CD14-positive monocyte (primary cell): ENCODE measurements around the gene ECSCR. TPM values are rescaled to one million over a fixed set of nuclear protein-coding genes. Genes with fewer than 3 reads are reported as not detected.

Experiments
- DNase-seq, 3 donors: peaks; one replicate each; pipeline ENCODE4 v3.0.0-alpha.2; 2011 to 2022
- H2AFZ ChIP-seq: 2 replicates; pipeline ENCODE4 v1.6.0; 2012; ENCODE audit warnings: mild to moderate bottlenecking, low read depth, low read length, inconsistent platforms; ENCODE audit not compliant: insufficient read depth, poor library complexity, severe bottlenecking
- H3K27ac ChIP-seq, 2 donors: 1 replicate in 1 of 2; 2 replicates in 1 of 2; pipeline ENCODE4 v1.5.1; 2012 to 2013; ENCODE audit warnings: low read length in 2 of 2, control low read depth in 1 of 2, inconsistent platforms in 1 of 2, low read depth in 1 of 2, mild to moderate bottlenecking in 1 of 2
- H3K27me3 ChIP-seq, 2 donors: one replicate each; pipeline versions ENCODE4 v1.6.0 to v1.6.1; 2011 to 2013; ENCODE audit warnings: low read length in 2 of 2; ENCODE audit not compliant: control insufficient read depth in 2 of 2, insufficient read depth in 2 of 2
- H3K36me3 ChIP-seq, 2 donors: replicated peaks in 1 of 2; 1 replicate in 1 of 2; 2 replicates in 1 of 2; pipeline versions ENCODE4 v1.5.1 to v1.6.1; 2012 to 2013; ENCODE audit warnings: low read length in 2 of 2, control low read depth in 1 of 2, inconsistent platforms in 1 of 2, mild to moderate bottlenecking in 1 of 2; ENCODE audit not compliant: insufficient read depth in 2 of 2, control insufficient read depth in 1 of 2
- H3K4me1 ChIP-seq, 2 donors: 1 replicate in 1 of 2; 2 replicates in 1 of 2; pipeline versions ENCODE4 v1.5.1 to v1.6.1; 2012 to 2013; ENCODE audit warnings: low read length in 2 of 2, control low read depth in 1 of 2, inconsistent platforms in 1 of 2, mild to moderate bottlenecking in 1 of 2, moderate library complexity in 1 of 2; ENCODE audit not compliant: insufficient read depth in 2 of 2, control insufficient read depth in 1 of 2
- H3K4me2 ChIP-seq: replicated peaks from 2 replicates; pipeline ENCODE3; 2012; ENCODE audit warnings: low read length, moderate library complexity, mild to moderate bottlenecking; ENCODE audit not compliant: poor library complexity, severe bottlenecking; ENCODE audit errors: extremely low read depth
- H3K4me3 ChIP-seq, 3 experiments: fragments of 200-600 bp in 1 of 3; sonication (generic) in 1 of 3; replicated peaks in 1 of 3; 1 replicate in 2 of 3; 2 replicates in 1 of 3; pipeline ENCODE4 v1.5.1; 2011 to 2013; ENCODE audit warnings: low read length in 3 of 3, mild to moderate bottlenecking in 3 of 3, control low read depth in 2 of 3, low read depth in 2 of 3, inconsistent platforms in 1 of 3, moderate library complexity in 1 of 3
- H3K79me2 ChIP-seq: 2 replicates; pipeline ENCODE4 v1.6.0; 2012; ENCODE audit warnings: mild to moderate bottlenecking, control low read depth, inconsistent platforms, low read length, moderate library complexity; ENCODE audit not compliant: insufficient read depth
- H3K9ac ChIP-seq: 2 replicates; pipeline ENCODE4 v1.6.0; 2017; ENCODE audit warnings: low read length, mild to moderate bottlenecking; ENCODE audit not compliant: insufficient read depth, poor library complexity, severe bottlenecking
- H3K9me3 ChIP-seq, 2 donors: replicated peaks in 1 of 2; 1 replicate in 1 of 2; 2 replicates in 1 of 2; pipeline versions ENCODE4 v1.5.1 to v1.6.1; 2012 to 2013; ENCODE audit warnings: low read length in 2 of 2, control low read depth in 1 of 2; ENCODE audit not compliant: control insufficient read depth in 1 of 2, insufficient read depth in 1 of 2
- H4K20me1 ChIP-seq: 2 replicates; pipeline ENCODE4 v1.6.0; 2012; ENCODE audit warnings: mild to moderate bottlenecking, low read length, control low read depth, moderate library complexity; ENCODE audit not compliant: insufficient read depth
- H3K27ac Mint-ChIP-seq, 7 donors: one replicate each; pipeline ENCODE4 v1.8.0; 2020; ENCODE audit warnings: mild to moderate bottlenecking in 7 of 7, mixed read lengths in 7 of 7, moderate library complexity in 6 of 7, inconsistent platforms in 2 of 7
- H3K27me3 Mint-ChIP-seq, 3 donors: one replicate each; pipeline ENCODE4 v1.8.0; 2021 to 2022; ENCODE audit warnings: low read depth in 3 of 3, mild to moderate bottlenecking in 3 of 3, mixed read lengths in 3 of 3, moderate library complexity in 3 of 3, inconsistent platforms in 1 of 3
- H3K36me3 Mint-ChIP-seq, 2 donors: one replicate each; pipeline ENCODE4 v1.8.0; 2020; ENCODE audit warnings: mixed read lengths in 2 of 2, inconsistent platforms in 1 of 2, mild to moderate bottlenecking in 1 of 2
- H3K4me1 Mint-ChIP-seq: one replicate; pipeline ENCODE4 v1.8.0; 2020; ENCODE audit warnings: mild to moderate bottlenecking, mixed read lengths
- H3K4me3 Mint-ChIP-seq, 2 donors: one replicate each; pipeline ENCODE4 v1.8.0; 2020; ENCODE audit warnings: mild to moderate bottlenecking in 2 of 2, mixed read lengths in 2 of 2, moderate library complexity in 1 of 2
- H3K9me3 Mint-ChIP-seq, 7 donors: one replicate each; pipeline ENCODE4 v1.8.0; 2020 to 2022; ENCODE audit warnings: mixed read lengths in 7 of 7, mild to moderate bottlenecking in 6 of 7, moderate library complexity in 6 of 7, inconsistent platforms in 2 of 7
- WGBS: methylation state at CpG from one replicate; pipeline ENCODE4 v1.1.5; 2013; ENCODE audit warnings: missing lambda C conversion rate; ENCODE audit not compliant: insufficient coverage; 5-methylcytosine and 5-hydroxymethylcytosine counted together
- intact Hi-C, 2 donors: fragments of 100-400 bp; cut with micrococcal nuclease; formaldehyde crosslinking; loops; one replicate each; pipeline versions ENCODE4 v1.15.0 to v1.15.1; 2023
- polyA plus RNA-seq, 3 donors: library from polyadenylated mRNA; depleted of rRNA in 1 of 3; unstranded in 2 of 3; stranded (reverse) in 1 of 3; fragments of 300-500 nt in 2 of 3; fragments of >200 nt in 1 of 3; fragmentation: Illumina TruSeq in 2 of 3; gene quantifications; 1 replicate in 2 of 3; 2 replicates in 1 of 3; pipeline ENCODE4 v1.2.3, GENCODE V29; 2012 to 2021
- small RNA-seq: library from RNA; depleted of rRNA; stranded (forward); fragments of <200 nt; gene quantifications from one replicate; pipeline ENCODE3, GENCODE V24; 2012; ENCODE audit warnings: low read depth; ENCODE audit not compliant: insufficient read length
- TF ChIP-seq, protein P1 (sequence below): fragments of 200-600 bp; IDR thresholded peaks from one replicate; pipeline ENCODE4 v1.8.0; 2022; ENCODE audit warnings: antibody characterized with exemption, mild to moderate bottlenecking

Gene ECSCR
- polyA plus RNA-seq, 3 donors: not detected

DNA sequence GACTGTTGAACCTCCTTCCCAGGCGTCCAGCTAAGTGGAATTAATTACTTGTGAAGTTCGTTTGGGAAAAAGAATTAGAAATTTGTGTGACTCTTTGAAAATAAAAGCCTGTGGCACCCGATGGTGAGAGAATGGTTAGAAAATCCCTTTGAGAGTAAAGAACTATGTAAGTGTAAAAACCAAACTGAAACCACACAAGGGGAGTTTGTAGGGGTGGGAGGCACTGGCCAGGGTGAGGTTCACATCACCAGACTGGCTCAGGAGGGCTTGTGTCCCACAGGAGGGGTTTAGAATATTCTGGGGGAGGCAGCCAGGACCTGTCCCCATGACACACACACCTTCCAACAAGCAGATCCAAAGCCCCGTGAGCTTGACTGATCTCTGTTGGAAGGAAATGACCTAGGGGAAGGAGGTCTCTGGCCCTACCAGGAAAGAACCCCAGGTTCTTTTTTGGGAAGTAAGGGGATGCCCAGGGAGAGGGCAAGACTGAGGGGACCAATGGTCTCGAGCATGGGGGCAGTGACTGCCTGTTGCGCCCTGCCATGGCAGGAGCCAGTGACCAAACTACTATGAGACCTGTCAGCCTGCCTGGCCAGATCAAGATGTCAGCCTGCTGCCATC, 62.9 kb downstream of the ECSCR start:
- no peak for DNase-seq
- H2AFZ ChIP-seq: no peak overlapping the region
- 100% methylated on average over 3 of the region's 6 CpGs for WGBS
- no peak overlapping the region for H3K27ac ChIP-seq
- H3K27me3 Mint-ChIP-seq: peaks cover 6 to 18% (median 8%) of the 10 kb centered on the region in 3 donors
- no peaks in the 10 kb centered on the region for H3K36me3 ChIP-seq
- intact Hi-C loops: no loop called here
- no peak overlapping the region for H3K27ac Mint-ChIP-seq
- peaks cover 0 to 2% (median 0%) of the 10 kb centered on the region in 7 donors for H3K9me3 Mint-ChIP-seq
- H3K4me3 Mint-ChIP-seq: no peak overlapping the region
- peaks cover 12 to 15% of the 10 kb centered on the region in 2 donors for H3K4me1 ChIP-seq
- TF ChIP-seq, protein P1, sequence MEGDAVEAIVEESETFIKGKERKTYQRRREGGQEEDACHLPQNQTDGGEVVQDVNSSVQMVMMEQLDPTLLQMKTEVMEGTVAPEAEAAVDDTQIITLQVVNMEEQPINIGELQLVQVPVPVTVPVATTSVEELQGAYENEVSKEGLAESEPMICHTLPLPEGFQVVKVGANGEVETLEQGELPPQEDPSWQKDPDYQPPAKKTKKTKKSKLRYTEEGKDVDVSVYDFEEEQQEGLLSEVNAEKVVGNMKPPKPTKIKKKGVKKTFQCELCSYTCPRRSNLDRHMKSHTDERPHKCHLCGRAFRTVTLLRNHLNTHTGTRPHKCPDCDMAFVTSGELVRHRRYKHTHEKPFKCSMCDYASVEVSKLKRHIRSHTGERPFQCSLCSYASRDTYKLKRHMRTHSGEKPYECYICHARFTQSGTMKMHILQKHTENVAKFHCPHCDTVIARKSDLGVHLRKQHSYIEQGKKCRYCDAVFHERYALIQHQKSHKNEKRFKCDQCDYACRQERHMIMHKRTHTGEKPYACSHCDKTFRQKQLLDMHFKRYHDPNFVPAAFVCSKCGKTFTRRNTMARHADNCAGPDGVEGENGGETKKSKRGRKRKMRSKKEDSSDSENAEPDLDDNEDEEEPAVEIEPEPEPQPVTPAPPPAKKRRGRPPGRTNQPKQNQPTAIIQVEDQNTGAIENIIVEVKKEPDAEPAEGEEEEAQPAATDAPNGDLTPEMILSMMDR: no peak
- H3K4me1 Mint-ChIP-seq: peaks cover 28% of the 10 kb centered on the region
- no peaks in the 10 kb centered on the region for H3K36me3 Mint-ChIP-seq
- no peaks in the 10 kb centered on the region for H3K79me2 ChIP-seq
- no peaks in the 10 kb centered on the region for H4K20me1 ChIP-seq
- no peak overlapping the region for H3K4me2 ChIP-seq
- no peak overlapping the region for H3K4me3 ChIP-seq
- H3K9ac ChIP-seq: no peak overlapping the region
- H3K27me3 ChIP-seq: peaks cover 0 to 4% of the 10 kb centered on the region in 2 donors
- no peaks in the 10 kb centered on the region for H3K9me3 ChIP-seq

Small RNA genes within 50 kb of the gene (small RNA-seq; reads per million reads assigned to genes)
- not detected for gene RNU5B-4P

Other genes starting within 250 kb of the ECSCR start
- gene MATR3, start 169.0 kb downstream of the ECSCR start, polyA plus RNA-seq: 100 to 1,000 TPM in 2 of 3 donors, 10 to 100 TPM in 1; 61.8 to 174 (median 137) TPM
- gene PAIP2, start 120.9 kb downstream of the ECSCR start, polyA plus RNA-seq: 100 to 1,000 TPM in 2 of 3 donors, 10 to 100 TPM in 1; 68.3 to 325 (median 313) TPM
- gene SLC23A1, start 79.4 kb downstream of the ECSCR start, polyA plus RNA-seq: not detected
- under 1 TPM in 2 of 3 donors, not detected in 1; 0.30 to 0.52 TPM for gene MZB1, start 72.8 kb downstream of the ECSCR start, polyA plus RNA-seq
- under 1 TPM in 2 of 3 donors, not detected in 1; 0.05 to 0.11 TPM for gene PROB1, start 67.6 kb downstream of the ECSCR start, polyA plus RNA-seq
- gene SPATA24, start 58.7 kb downstream of the ECSCR start, polyA plus RNA-seq: 1 to 10 TPM; 1.6 to 3.5 (median 3.2) TPM
- 1 to 10 TPM in 2 of 3 donors, under 1 TPM in 1; 0.87 to 2.6 (median 2.2) TPM for gene DNAJC18, start 23.2 kb downstream of the ECSCR start, polyA plus RNA-seq
- not detected for gene SMIM33, start 8.3 kb upstream of the ECSCR start, polyA plus RNA-seq
- 100 to 1,000 TPM in 2 of 3 donors, 10 to 100 TPM in 1; 83.7 to 225 (median 115) TPM for gene STING1, start 20.0 kb upstream of the ECSCR start, polyA plus RNA-seq
- gene UBE2D2, start 98.6 kb upstream of the ECSCR start, polyA plus RNA-seq: 100 to 1,000 TPM in 2 of 3 donors, 10 to 100 TPM in 1; 41.2 to 167 (median 133) TPM
- 10 to 100 TPM; 22.4 to 37.2 (median 33.7) TPM for gene CXXC5, start 185.6 kb upstream of the ECSCR start, polyA plus RNA-seq